MCF 10A (cell line): Measurements from ENCODE around the gene KLHL17. TPM values are rescaled to one million over a fixed set of nuclear protein-coding genes. Genes with fewer than 3 reads are reported as not detected.

Experiments used
- BruUV-seq: library from RNA; stranded (reverse); fragments of 400-500 nt; replicated peaks from 2 replicates; lab custom pipeline; 2021; lab: Mats Ljungman, UMichigan
- CTCF ChIA-PET: fragments of 300-600 bp; sonication (Branson Sonifier 250); formaldehyde crosslinking; extraction: SDS; loops from one replicate; lab custom pipeline; 2021; ENCODE audit warnings: antibody characterized with exemption, inconsistent platforms; lab: Yijun Ruan, JAX
- POLR2A ChIA-PET: fragments of 300-600, 350-650 bp; sonication (Branson Sonifier 250); formaldehyde crosslinking; extraction: SDS; loops from one replicate; lab custom pipeline; 2020; ENCODE audit warnings: antibody characterized with exemption, inconsistent platforms; lab: Yijun Ruan, JAX
- DNase-seq: peaks from one replicate; pipeline ENCODE4 v3.0.0-alpha.2; 2018; ENCODE audit not compliant: unreplicated experiment
- H3K27ac Mint-ChIP-seq: one replicate; pipeline ENCODE4 v1.8.0; 2022; ENCODE audit warnings: mild to moderate bottlenecking, low read depth, mixed read lengths; ENCODE audit not compliant: unreplicated experiment
- H3K27me3 Mint-ChIP-seq: one replicate; pipeline ENCODE4 v1.8.0; 2022; ENCODE audit warnings: mixed read lengths; ENCODE audit not compliant: insufficient read depth, unreplicated experiment
- H3K36me3 Mint-ChIP-seq: one replicate; pipeline ENCODE4 v1.8.0; 2022; ENCODE audit warnings: mild to moderate bottlenecking, moderate library complexity, mixed read lengths; ENCODE audit not compliant: insufficient read depth, unreplicated experiment
- H3K4me1 Mint-ChIP-seq: one replicate; pipeline ENCODE4 v1.8.0; 2022; ENCODE audit warnings: mixed read lengths; ENCODE audit not compliant: insufficient read depth, unreplicated experiment
- H3K4me3 Mint-ChIP-seq: one replicate; pipeline ENCODE4 v1.8.0; 2022; ENCODE audit warnings: mild to moderate bottlenecking, moderate library complexity, mixed read lengths; ENCODE audit not compliant: unreplicated experiment
- H3K9me3 Mint-ChIP-seq: one replicate; pipeline ENCODE4 v1.8.0; 2022; ENCODE audit warnings: mixed read lengths; ENCODE audit not compliant: unreplicated experiment
- intact Hi-C: fragments of 100-400 bp; cut with micrococcal nuclease; formaldehyde crosslinking; loops from 2 replicates; pipeline ENCODE4 v1.14.1; 2022
- total RNA-seq: library from RNA; stranded (reverse); gene quantifications from 2 replicates; pipeline ENCODE4 v1.2.3, GENCODE V29; 2022
- TF ChIP-seq, protein P1 (sequence below): fragments of 200-600 bp; IDR thresholded peaks from one replicate; pipeline ENCODE4 v1.8.0; 2022; ENCODE audit warnings: antibody characterized with exemption, mild to moderate bottlenecking; ENCODE audit not compliant: unreplicated experiment

Gene KLHL17
- total RNA-seq, 1 experiment from 2014 or later = 15.1 TPM

DNA sequence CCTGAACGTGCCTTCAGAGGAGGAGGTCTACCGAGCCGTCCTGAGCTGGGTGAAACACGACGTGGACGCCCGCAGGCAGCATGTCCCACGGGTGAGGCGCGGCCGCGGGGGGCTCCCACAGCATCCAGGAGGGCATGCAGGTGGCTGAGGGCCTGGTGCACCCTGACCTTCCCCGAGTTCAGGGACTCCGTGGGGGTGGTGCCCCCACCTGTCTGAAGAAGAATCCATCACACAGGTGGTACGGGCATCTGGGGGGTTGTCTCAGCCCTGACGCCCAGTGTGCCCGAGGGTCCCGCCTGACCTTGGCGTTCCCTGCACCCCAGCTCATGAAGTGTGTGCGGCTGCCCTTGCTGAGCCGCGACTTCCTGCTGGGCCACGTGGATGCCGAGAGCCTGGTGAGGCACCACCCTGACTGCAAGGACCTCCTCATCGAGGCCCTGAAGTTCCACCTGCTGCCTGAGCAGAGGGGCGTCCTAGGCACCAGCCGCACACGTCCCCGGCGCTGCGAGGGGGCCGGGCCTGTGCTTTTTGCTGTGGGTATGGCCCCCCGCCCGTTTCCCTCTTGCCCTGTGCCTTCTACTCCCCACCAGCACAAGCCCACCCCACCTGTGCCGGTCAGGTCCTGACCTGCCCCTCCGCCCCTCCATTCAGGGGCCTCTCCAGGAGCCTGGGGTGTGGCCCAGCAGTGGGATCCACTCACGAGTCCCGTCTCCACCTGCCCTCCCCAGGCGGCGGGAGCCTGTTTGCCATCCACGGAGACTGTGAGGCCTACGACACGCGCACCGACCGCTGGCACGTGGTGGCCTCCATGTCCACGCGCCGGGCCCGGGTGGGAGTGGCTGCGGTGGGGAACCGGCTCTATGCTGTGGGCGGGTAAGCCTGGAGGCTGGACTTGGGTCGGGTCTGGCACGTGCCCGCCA lies 2.3 kb downstream of the KLHL17 start:
- H3K9me3 Mint-ChIP-seq = no peaks in the 10 kb centered on the region
- TF ChIP-seq, protein P1, sequence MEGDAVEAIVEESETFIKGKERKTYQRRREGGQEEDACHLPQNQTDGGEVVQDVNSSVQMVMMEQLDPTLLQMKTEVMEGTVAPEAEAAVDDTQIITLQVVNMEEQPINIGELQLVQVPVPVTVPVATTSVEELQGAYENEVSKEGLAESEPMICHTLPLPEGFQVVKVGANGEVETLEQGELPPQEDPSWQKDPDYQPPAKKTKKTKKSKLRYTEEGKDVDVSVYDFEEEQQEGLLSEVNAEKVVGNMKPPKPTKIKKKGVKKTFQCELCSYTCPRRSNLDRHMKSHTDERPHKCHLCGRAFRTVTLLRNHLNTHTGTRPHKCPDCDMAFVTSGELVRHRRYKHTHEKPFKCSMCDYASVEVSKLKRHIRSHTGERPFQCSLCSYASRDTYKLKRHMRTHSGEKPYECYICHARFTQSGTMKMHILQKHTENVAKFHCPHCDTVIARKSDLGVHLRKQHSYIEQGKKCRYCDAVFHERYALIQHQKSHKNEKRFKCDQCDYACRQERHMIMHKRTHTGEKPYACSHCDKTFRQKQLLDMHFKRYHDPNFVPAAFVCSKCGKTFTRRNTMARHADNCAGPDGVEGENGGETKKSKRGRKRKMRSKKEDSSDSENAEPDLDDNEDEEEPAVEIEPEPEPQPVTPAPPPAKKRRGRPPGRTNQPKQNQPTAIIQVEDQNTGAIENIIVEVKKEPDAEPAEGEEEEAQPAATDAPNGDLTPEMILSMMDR = no peak
- POLR2A ChIA-PET = no interaction called here
- no TSS peak for BruUV-seq
- H3K36me3 Mint-ChIP-seq = peaks cover 16% of the 10 kb centered on the region
- H3K4me1 Mint-ChIP-seq = peaks cover 4% of the 10 kb centered on the region
- no peaks in the 10 kb centered on the region for H3K27me3 Mint-ChIP-seq
- DNase-seq = no peak
- H3K27ac Mint-ChIP-seq = no peak overlapping the region
- peak overlapping the region; percentile 65 for H3K4me3 Mint-ChIP-seq
- intact Hi-C loops = no loop called here
- CTCF ChIA-PET = interaction anchor here (0.6 kb wide), 1 partner anchor 373 kb away, joined by 4 read pairs; no protein-coding TSS in a partner anchor

DNA sequence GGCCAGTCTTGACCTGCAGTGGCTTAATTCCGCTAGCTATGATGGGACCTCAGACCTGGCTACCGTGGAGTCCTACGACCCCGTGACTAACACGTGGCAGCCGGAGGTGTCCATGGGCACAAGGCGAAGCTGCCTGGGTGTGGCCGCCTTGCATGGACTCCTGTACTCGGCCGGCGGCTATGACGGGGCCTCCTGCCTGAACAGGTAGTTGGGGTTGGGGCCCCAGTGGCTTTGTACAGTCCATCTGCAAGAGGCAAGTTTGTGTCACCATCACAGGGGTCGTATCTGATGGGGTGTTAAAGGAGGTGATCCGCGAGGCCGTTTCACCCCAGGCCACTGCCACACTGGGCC lies 2.9 kb downstream of the KLHL17 start:
- Mint-ChIP-seq H3K4me1 (peaks cover 2% of the 10 kb centered on the region), H3K36me3 (peaks cover 11% of the 10 kb centered on the region), H3K27me3 (no peaks in the 10 kb centered on the region), H3K27ac (no peak overlapping the region), H3K9me3 (no peaks in the 10 kb centered on the region), H3K4me3 (no peak overlapping the region)
- TF ChIP-seq, protein P1 = no peak
- DNase-seq = no peak
- CTCF ChIA-PET = no interaction called here
- intact Hi-C loops = no loop called here
- BruUV-seq = no TSS peak
- POLR2A ChIA-PET = no interaction called here

DNA sequence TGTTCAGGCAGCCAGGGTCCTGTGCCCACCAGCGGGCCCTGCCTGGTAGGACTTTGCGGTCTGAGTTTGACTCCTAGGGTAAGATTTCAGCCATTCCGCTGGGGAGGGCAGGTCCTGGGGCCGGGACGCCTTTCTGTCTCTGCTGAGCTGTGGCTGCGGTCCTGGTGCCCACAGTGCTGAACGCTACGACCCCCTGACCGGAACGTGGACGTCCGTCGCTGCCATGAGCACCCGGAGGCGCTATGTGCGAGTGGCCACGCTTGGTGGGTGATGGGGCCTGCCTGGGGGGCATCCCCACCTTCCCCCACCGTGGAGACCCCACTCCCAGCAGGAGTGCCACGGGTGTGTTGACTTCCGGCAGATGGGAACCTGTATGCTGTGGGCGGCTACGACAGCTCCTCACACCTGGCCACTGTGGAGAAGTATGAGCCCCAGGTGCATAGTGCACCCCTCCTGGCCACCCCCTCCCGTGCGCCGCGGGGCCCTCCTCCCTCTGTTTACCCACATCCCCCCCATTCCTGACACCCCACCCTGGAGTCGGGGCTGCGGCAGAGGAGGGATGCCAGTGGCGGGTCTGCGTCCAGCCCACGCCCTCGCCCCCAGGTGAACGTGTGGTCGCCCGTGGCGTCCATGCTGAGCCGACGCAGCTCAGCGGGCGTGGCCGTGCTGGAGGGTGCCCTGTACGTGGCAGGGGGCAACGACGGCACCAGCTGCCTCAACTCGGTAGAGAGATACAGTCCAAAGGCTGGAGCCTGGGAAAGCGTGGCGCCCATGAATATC lies 3.6 kb downstream of the KLHL17 start:
- CTCF ChIA-PET = no interaction called here
- POLR2A ChIA-PET = no interaction called here
- Mint-ChIP-seq H3K4me3 (no peak overlapping the region), H3K27ac (no peak overlapping the region), H3K36me3 (peaks cover 11% of the 10 kb centered on the region), H3K9me3 (no peaks in the 10 kb centered on the region), H3K4me1 (peaks cover 4% of the 10 kb centered on the region), H3K27me3 (no peaks in the 10 kb centered on the region)
- intact Hi-C loops = no loop called here
- no peak for DNase-seq
- no TSS peak for BruUV-seq
- TF ChIP-seq, protein P1 = no peak
